HK-2 (cell line): ENCODE results near the gene GMEB2.
"Not testable (repeated sequence)": the region's sequence is repeated elsewhere in the genome, so short reads cannot be mapped to it uniquely, and the experiment has no call there.

ENCODE experiments used
- DNase-seq: peaks from one replicate; pipeline ENCODE4 v3.0.0-alpha.2; 2018; ENCODE audit not compliant: unreplicated experiment

Gene GMEB2

GRCh38 chr20:63613863-63614594, 12.9 kb downstream of the GMEB2 start:
- not testable (repeated sequence) for DNase-seq

- DNase-seq: no peak
Measured at GRCh38 chr20:63612276-63612931, 14.5 kb downstream of the GMEB2 start.

GRCh38 chr20:63611646-63612045, 15.3 kb downstream of the GMEB2 start:
- no peak for DNase-seq

- DNase-seq: no peak
Measured at GRCh38 chr20:63610581-63611435, 16.1 kb downstream of the GMEB2 start.

GRCh38 chr20:63606686-63607085, 20.2 kb downstream of the GMEB2 start:
- DNase-seq: no peak

GRCh38 chr20:63602321-63602720, 24.6 kb downstream of the GMEB2 start:
- no peak for DNase-seq

GRCh38 chr20:63601679-63602078, 25.2 kb downstream of the GMEB2 start:
- DNase-seq: not testable (repeated sequence)

GRCh38 chr20:63599396-63600050, 27.4 kb downstream of the GMEB2 start:
- DNase-seq: no peak

GRCh38 chr20:63598479-63599395, 28.2 kb downstream of the GMEB2 start:
- DNase-seq: no peak

GRCh38 chr20:63597651-63598478, 29.0 kb downstream of the GMEB2 start:
- DNase-seq: no peak

- no peak for DNase-seq
Measured at GRCh38 chr20:63596423-63596822, 30.5 kb downstream of the GMEB2 start.

- DNase-seq: no peak
Measured at GRCh38 chr20:63595416-63596127, 31.3 kb downstream of the GMEB2 start.

GRCh38 chr20:63594043-63594561, 32.8 kb downstream of the GMEB2 start:
- no peak for DNase-seq

- no peak for DNase-seq
Measured at GRCh38 chr20:63592661-63593060, 34.2 kb downstream of the GMEB2 start.

- no peak for DNase-seq
Measured at GRCh38 chr20:63591786-63592355, 35.0 kb downstream of the GMEB2 start.

- DNase-seq: no peak
Measured at GRCh38 chr20:63591147-63591533, 35.8 kb downstream of the GMEB2 start.

- DNase-seq: no peak
Measured at GRCh38 chr20:63590218-63591146, 36.4 kb downstream of the GMEB2 start.
